SIG-M5 (cell line): ENCODE results near the gene KIF4A.
"Not testable (repeated sequence)": the region's sequence is repeated elsewhere in the genome, so short reads cannot be mapped to it uniquely, and the experiment has no call there.

ENCODE experiments used
- DNase-seq: peaks from one replicate; lab custom pipeline; 2025; lab: John Stamatoyannopoulos, UW

Gene KIF4A

DNA sequence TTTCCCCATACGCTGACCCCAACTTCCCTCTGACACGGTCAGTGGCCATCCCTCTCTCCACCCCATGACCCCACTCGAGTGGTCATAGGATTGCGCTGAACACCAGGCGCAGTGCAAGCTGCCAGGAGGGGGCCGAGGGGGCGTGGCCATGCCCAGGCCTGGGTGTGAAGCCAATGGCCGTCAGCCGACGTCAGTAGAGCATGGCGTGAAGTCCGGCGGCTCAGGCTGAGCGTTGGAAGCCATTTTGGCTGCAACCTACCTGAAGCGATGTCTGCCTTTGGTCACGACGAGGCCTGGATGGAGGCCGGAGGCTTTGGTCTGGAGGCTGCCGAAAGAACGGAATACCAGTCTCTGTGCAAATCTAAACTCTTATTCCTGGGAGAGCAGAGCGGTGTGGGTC is 8.0 kb upstream of the KIF4A start, which contains the start of gene RAB41:
Gene RAB41, plus strand, starts transcription at position 222 of the 400 bp plus-strand sequence. Its CDS starts 46 bp downstream, at position 268.
- DNase-seq: no peak

DNA sequence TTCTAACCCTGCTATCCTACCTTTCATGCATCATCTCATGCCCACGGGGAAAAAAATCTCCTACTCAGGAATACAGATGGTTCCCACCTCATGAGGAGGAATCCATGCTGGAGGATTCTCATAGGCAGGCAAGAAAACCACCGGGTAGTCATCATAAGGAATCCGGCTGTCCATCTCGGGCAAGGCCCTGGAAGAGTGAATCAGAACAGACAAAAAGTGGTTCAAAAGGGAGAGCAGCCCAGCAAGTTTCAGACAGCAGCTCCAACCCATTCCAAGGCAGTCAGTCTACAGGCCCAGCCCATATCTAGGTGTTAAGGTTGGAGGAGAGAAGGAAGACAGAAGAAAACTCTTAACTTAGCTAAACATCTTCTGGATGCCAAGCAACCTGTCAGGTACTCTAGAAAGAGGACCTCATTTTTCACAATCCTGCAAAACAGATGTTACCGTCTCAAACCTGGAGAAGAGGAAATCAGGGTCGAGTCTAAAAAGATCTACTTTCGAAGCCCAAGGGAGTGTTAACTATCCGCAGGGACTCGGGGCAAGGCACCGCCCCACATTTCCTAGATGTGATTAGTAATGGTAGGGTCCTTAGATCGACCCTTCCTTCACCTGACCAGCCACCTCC is 624 bp upstream of the KIF4A start:
- no peak for DNase-seq

DNA sequence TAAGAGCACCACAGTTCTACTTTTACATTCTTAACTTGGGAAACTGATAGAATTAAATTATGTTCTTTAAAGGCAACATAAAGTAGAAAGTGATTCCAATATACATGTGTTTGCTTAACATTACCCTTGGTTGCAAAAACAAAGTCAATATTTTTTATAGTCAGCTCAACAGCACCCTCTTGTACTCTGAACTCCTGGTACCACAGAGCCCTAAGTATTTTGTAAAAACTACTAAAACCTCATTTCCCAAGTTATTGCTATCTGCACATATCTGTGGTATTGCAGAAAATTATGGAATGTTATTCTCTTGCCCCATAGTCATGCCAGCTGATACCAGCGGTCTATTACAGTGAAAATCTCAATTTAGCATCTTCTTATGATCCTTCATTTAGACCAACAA is 2.9 kb downstream of the KIF4A start:
- DNase-seq: no peak

DNA sequence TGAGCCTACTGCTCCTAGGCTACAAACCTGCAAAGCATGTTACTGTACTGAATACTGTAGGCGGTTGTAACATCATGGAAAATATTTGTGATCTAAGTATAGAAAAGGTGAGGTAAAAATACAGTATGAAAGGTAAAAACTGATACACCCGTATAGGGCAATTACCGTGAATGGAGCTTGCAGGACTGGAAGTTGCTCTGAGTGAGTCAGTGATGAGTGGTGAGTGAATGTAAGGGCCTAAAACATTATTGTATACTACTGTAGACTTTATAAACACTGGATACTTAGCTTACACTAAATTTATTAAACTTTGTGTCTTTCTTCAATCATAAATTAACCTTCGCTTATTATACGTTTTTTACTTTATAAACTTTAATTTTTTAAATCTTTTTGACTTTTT is 3.7 kb downstream of the KIF4A start:
- no peak for DNase-seq

DNA sequence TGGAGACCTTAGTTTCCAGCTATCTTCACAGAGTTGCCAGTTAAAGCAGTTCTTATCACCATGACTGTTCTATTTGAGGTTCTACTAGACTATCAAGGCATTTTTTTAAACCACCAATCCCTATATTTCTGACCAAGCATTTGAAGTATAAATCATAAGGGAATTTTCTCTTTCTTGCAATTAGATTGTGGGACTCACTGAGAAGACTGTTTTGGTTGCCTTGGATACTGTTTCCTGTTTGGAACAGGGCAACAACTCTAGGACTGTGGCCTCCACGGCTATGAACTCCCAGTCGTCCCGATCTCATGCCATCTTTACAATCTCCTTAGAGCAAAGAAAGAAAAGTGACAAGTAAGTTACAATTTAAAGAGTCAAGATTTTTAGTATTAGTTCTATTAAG is 11.8 kb downstream of the KIF4A start:
- no peak for DNase-seq

DNA sequence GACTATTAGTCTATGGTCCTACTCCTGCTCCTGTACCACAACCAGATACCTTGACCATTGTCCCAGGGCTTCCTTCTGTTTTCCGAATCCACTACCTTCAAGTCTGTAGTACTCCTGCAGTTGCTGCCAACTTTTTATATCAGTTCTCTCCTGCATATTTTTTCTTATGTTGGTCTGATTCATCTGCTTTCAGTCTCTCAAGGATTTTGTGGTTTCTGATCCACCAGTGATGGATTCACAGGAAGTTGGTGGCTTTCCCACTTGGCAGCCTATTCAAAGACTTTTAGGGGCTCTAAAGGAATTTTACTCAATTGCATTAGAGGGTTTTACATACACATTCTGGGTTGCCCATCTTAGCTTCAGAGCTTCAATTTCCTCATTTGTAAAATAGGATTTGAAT is 23.6 kb downstream of the KIF4A start:
- DNase-seq: no peak

DNA sequence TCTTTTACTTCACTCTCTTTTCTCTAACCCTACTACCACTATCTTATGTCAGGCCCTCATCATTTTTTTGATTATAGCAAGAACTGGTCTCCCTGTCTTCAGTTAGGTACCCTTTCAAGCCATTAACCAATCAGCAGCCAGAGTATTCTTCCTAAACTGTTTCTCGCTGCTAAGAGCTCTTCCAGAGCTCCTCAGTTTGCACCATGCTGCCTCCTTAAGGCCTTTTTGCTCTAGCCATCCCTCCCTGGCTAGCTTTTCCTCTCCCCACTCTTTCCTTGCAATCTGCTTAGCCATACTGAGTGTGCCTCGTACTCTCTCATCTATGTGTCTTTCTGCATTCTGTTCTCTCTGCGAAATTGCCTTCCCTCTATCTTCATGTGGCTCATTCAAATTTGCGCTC is 32.9 kb downstream of the KIF4A start:
- no peak for DNase-seq

DNA sequence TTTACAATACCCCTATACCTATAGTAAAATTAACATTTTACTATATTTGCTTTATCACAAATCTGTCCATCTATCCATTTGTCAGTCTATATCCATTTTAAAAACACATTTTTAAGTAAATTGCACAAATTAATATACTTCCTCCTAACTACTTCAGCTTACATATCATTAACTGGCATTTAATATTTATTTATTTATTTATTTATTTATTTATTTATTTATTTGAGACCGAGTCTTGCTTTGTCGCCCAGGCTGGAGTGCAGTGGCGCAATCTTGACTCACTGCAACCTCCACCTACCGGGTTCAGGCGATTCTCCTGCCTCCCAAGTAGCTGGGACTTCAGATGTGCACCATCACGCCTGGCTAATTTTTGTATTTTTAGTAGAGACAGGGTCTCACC is 33.7 kb downstream of the KIF4A start:
- not testable (repeated sequence) for DNase-seq

DNA sequence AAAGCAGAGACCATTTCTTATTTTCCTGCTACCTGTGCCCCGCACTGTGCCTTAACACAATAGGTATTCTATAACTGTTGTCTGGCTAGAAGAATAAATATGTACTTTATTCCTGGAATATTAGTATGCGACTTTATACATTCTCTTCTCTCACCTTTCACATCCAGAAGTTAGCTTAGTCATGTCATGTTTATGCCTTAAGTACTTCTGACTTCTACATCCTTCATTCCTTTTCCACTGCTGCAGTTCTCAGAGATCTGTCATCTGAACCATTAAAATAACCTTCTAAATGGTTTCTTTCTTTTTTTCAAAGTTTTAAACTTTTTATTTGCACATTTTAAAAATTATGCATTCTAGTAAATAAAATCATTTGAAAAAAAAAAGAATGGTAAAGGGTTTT is 34.4 kb downstream of the KIF4A start:
- DNase-seq: no peak

DNA sequence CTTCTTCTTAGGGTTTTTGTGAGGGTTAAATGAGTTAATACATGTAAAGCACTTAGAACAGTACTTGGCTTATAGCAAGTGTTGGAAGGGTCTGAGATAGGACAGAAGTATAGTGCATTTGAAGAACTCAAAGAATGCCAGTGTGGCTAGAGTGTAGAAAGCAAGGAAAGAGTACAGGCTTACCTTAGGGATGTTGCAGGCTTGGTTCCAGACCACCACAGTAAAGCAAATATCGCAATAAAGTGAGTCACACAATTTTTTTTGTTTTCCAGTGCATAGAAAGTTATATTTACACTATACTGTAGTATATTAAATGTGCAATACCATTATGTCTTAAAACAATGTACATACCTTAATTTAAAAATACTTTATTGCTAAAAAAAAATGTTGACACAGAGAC is 41.3 kb downstream of the KIF4A start:
- DNase-seq: no peak

DNA sequence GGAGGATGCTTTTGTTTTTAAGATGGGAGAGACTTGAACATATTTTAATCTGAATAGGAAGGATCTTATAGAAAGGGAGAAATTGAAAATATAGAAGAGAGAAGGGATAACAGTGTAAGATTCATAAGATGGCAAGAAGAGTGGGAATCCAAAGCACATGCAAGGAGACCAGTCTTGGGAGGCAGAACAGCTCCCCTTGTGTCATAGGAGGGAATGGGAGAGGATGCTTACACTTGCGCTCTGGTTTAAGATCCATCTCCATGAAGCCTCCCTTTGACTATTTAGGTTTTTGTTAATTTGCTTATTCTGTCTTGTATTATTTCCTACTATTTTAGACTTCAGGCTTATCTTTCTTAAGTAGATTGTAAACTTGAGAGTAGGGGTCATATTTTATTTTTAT is 42.7 kb downstream of the KIF4A start:
- DNase-seq: no peak

DNA sequence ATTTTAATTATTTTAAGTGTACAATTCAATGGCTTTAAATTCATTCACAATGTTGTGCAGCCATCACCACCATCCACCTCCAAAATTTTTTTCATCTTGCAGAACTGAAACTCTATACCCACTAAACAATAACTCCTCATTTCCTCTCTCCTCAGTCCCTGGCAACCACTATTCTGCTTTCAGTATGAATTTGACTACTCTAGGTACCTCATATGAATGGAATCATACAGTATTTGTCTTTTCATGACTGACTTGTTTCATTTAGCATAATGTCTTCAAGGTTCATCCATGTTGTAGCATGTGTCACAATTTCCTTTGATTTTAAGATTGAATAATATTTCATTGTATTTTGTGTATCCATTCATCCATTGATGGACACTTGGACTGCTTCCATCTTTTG is 46.9 kb downstream of the KIF4A start:
- no peak for DNase-seq

DNA sequence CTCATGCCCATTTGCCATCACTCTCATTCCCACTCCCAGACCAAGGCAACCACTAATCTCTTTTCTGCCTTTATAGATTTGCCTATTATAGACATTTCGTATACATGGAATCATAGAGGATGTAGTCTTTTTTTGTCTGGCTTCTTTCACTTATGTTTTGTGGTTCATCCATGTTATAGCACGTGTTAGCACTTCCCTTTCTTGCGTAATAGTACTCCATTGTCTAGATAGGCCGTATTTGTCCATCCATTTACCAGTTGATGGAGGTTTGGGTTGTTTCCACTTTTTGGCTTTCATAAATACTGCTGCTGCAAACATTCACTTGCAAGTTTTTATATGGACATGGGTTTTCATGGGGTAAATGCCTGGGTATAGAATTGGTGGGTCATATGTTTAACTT is 48.4 kb downstream of the KIF4A start:
- DNase-seq: no peak

DNA sequence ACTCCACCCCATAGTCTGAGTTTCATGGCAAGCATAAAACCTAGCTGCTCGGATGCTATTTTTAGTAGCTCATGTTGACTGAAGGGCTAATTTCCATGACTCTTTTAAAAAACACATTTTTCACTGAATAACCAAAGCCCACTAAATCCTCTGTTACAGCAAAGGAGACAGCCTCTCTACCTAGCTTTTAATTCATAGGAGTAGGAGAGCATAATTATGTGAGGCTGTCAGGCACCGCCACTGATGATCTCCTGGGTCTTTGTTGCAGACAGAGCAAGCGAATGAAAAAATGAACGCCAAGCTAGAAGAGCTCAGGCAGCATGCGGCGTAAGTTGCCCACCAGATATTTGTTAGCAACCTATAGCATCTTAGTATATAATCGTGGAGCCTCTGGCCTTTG is 53.5 kb downstream of the KIF4A start:
- DNase-seq: no peak

DNA sequence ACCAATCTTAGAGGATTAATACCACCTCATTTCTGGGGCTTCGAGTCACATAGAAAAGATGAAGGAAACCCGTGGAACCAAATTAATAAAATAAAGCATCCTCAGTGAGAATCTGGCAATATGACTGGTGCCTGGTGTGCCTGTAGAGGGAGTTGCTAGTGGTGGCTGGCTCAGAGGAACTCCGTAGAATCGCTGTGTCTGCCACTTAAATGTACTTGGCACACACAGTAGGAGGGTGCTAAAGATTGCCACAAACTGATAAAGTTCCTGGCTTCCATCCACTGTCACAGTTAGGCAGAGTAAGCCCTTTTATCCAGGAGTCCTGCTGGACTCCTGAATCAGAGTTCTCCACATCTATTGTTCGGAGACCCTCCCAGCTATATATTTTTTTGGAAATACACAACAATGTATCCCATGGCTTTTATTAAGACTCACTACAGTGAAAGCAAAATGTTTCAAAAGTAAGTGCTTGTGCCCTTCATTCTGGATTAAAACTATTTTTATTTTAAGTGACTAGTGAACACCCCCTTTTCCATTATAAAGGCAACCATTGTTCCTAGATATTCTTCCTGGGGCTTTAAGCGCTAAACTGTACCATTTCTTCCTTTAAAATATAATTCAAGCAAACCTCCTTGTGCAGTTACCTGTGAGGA is 56.6 kb downstream of the KIF4A start:
- no peak for DNase-seq

DNA sequence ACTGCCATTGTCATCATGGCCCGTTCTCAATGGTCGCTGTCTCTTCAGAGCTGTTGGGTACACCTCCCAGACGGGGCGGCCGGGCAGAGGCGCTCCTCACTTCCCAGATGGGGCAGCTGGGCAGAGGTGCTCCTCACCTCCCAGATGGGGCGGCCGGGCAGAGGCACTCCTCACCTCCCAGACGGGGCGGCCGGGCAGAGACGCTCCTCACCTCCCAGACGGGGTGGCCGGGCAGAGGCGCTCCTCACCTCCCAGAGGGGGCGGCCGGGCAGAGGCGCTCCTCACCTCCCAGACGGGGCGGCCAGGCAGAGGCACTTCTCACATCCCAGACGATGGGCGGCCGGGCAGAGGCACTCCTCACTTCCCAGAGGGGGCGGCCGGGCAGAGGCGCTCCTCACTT is 58.9 kb downstream of the KIF4A start:
- DNase-seq: not testable (repeated sequence)

DNA sequence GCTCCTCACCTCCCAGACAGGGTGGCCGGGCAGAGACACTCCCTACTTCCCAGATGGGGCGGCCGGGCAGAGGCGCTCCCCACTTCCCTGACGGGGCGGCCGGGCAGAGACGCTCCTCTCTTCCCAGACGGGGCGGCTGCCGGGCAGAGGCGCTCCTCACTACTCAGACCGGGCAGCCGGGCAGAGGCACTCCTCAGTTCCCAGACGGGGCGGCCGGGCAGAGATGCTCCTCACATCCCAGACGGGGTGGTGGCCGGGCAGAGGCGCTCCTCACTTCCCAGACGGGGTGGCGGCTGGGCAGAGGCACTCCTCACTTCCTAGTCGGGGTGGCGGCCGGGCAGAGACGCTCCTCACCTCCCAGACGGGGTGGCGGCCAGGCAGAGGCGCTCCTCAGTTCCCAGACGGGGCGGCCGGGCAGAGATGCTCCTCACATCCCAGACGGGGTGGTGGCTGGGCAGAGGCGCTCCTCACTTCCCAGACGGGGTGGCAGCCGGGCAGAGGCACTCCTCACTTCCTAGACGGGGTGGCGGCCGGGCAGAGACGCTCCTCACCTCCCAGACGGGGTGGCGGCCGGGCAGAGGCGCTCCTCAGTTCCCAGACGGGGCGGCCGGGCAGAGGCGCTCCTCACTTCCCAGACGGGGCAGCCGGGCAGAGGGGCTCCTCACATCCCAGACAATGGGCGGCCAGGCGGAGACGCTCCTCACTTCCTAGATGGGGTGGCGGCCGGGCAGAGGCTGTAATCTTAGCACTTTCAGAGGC is 59.6 kb downstream of the KIF4A start:
- DNase-seq: not testable (repeated sequence)

DNA sequence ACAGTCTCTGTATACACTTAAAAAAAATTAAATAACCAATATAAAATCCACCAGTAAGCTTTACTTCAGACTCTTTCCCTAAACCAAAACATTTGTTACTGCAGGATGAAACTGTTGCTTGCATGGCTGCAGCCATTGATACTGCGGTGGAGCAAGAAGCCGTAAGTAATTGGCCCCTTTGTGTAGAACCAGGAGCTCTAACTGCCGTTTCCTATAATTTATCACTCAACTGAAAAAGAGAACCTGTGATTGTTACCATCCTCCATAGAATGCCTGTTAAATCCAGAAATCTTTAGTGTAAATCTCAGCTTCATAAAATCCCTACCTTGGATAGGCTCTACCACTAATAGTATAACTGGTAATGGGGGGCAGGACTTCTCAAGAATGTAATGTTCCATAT is 62.6 kb downstream of the KIF4A start:
- DNase-seq: no peak

DNA sequence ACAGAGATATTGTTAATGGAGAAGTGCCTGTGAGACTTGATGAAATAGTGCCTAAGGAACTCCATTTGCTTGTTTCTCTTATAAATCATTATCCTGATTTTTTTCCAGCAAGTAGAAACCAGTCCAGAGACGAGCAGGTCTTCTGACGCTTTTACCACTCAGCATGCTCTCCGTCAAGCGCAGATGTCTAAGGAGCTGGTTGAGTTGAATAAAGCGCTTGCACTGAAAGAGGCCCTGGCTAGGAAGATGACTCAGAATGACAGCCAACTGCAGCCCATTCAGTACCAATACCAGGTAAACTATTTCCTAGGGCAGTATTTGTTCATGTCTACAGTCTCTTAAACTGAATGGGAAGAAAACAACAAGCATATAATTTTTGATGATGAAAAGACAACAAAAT is 63.6 kb downstream of the KIF4A start:
- DNase-seq: no peak

DNA sequence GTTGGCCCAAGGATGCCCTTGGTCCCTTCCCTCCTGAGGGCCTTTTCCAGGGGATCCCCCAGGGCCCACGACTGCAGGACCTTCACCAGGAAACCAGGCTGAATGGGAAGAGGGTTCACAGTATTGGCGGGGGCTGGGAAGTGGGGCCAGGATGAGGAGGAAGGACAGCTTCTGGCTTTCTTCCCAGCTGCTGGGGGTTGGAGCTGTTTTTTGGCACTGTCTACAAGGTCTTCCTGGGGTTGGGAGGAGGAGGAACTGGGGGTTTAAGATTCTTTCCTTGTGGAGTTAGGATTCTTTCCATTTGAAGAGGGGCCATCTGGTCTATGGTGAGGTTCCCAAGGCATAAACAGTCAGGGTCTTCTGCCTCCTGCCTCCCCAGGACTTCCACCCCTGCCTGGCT is 64.8 kb downstream of the KIF4A start:
- no peak for DNase-seq

DNA sequence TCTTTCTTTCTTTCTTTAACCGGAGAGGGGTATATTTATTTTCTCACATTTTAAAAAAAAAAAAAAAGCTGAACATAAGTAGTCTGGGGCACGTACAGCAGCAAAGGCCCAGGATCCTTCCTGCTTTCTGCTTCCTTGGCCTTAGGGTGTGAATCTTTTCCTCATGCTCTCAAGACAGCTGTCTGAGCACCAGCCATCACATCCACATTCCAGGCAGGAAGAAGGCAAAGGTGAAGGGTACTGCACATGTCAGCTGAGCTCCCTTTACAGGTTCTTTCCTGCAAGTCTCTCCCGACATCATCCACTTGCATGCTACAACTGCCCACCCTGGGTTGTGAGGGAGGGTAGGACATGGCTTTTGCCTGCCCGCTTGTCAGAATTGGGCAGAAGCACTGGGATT is 69.6 kb downstream of the KIF4A start:
- DNase-seq: no peak

DNA sequence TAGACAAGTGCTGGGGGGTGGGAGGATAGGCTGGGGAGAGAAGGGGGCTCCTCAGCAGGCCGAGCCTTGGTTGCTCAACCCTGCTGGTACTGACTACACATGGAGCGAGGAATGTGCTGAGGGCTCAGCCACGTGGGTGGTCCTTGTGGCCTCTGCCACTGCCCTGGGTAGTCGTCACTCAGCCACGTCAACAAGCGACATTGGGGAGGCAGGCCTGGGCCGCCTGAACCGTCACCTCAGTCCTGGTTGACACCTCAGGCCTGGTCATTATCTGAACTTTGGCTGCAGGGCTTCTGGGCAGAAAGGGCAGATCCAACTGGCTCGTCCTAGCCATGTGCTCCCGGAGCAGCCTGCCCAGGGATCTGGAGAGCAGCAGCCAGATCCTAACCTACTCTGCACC is 70.5 kb downstream of the KIF4A start:
- DNase-seq: no peak

DNA sequence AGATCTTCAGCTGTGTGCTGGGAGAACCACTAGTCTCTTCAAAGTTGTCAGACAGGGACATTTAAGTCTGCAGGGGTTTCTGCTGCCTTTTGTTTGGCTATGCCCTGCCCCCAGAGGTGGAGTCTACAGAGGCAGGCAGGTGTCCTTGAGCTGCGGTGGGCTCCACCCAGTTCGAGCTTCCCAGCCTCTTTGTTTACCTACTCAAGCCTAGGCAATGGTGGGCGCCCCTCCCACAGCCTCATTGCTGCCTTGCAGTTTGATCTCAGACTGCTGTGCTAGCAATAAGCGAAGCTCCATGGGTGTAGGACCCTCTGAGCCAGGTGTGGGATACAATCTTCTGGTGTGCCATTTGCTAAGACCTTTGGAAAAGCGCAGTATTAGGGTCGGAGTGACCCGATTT is 78.8 kb downstream of the KIF4A start:
- not testable (repeated sequence) for DNase-seq
